IPS-NIHi7 (cell line): ENCODE data around the gene TSHZ2.
"Not testable (repeated sequence)": the region's sequence is repeated elsewhere in the genome, so short reads cannot be mapped to it uniquely, and the experiment has no call there.

Experiments used
- DNase-seq: peaks from one replicate; pipeline ENCODE4 v3.0.0; 2012; ENCODE audit warnings: mixed read lengths; ENCODE audit errors: extremely low spot score

Gene TSHZ2

DNA sequence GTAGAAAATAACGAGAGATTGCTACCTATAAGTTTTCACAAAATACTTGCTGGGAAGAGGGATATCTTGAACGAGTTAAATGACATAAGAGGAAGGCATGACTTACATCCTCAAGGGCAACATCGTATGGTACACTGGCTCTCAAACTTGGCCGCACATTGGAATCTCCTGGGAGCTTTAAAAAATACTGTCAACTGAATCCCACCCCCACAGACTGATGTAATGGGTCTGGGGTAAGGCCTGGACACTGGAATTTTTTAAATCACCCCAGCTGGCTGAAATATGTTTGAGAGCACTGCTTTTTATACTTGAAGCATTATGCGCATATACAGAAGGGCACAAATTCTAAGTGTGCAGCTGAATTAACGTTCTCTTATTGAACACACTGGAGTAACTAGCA, 8.0 kb upstream of the TSHZ2 start:
- DNase-seq = no peak

- DNase-seq = no peak
Observed at GRCh38 chr20:52965380-52965779, 6.8 kb upstream of the TSHZ2 start.

DNA sequence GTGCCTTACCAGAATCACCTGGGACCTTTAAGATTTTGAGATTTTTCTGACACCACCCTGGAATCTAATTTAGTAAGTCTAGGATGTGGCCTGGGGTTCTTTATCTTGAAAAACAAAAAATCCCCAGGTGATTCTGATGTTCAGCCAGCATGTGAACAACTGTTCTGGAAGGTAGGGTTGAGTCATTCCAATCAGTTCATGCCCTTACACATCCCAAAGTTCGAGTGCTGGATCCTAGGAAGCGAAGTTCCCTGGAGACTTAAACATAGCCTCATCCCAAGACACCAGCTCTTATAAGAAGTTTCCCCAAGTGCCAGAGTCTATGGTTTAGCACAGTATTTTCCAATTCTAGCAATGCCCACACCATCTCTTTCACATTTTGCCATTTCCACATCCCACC, 6.3 kb upstream of the TSHZ2 start:
- no peak for DNase-seq

GRCh38 chr20:52966543-52966942, 5.6 kb upstream of the TSHZ2 start:
- DNase-seq = not testable (repeated sequence)

- no peak for DNase-seq
Observed at GRCh38 chr20:52971498-52972189, 514 bp upstream of the TSHZ2 start.

- DNase-seq = peak; percentile 55
Observed at GRCh38 chr20:52972965-52973819, 1.0 kb downstream of the TSHZ2 start.

DNA sequence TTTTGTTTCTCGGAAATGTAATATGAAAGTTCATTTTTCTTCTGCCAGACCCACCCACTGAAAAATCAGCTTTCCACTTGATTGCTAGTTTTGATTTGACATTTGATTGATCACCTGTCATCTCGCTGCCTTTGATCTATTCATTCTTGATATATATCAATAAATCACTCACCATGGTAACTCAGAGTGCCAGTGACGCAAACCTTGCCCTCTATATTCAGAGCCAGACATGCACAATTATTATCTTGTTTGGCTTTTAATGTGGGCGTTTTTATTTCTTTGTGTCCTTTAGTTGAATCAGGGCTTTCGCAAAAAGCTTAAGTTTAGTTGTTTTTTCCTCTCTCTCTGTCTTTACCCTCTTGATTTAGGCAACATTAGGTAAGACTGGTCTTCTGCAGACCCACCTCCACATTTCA, 2.0 kb downstream of the TSHZ2 start:
- no peak for DNase-seq

GRCh38 chr20:52975029-52975732, 3.0 kb downstream of the TSHZ2 start:
- no peak for DNase-seq

GRCh38 chr20:52975803-52976531, 3.8 kb downstream of the TSHZ2 start:
- no peak for DNase-seq

GRCh38 chr20:52978851-52979250, 6.7 kb downstream of the TSHZ2 start:
- no peak for DNase-seq

- DNase-seq = no peak
Observed at GRCh38 chr20:52981051-52981450, 8.9 kb downstream of the TSHZ2 start.

DNA sequence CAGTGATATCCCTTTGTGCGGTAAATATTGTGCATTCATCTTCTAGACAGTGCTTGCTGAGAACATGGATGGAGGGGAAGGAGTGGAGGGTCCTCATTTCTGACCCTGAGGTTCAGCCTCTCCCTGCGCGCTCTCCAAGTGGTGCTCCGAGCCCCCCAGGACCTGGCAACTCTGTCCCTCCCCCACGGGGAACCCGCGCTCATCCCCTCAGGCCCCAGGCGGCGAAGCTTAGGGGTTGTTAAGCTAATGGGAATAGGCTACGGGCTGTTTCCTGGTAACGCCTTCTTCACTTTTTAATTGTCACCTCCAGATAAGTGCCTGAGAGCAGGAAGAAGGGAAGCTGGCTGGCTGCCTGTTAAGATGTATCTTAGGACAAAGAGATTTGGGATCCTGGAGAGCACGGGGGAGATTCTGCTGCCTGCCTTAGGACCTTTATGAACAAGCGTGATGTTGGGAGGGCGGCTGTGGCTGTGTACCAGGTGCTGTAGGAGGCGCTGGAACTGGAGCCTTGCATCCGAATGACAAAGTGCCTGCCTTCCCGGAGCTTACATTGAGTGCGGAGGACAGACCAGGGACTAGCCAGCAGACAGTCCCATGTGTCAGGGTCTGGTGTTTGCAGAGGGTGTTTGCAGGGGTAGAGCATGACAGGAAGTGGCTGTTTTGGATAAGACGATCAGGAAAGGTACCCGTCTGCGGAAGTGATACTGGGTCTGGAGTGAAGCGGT, 11.7 kb downstream of the TSHZ2 start:
- DNase-seq = peak; percentile 20

DNA sequence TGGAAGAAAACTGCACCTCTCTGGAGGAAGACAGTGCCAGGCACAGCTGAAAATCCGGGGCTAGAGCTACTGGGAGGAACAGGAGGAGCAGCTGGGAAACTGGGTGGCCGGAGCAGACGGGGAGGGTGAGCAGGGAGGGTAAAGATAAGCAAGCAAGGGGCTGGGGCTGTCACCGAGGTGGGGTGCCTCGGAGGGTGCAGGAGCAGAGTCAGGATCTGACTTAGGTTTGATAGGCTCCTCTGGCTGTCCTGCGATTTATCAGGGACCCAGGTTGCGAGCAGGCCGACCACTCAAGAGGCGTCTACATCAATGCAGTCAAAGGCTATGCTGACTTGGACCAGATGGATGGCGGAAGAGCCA, 12.3 kb downstream of the TSHZ2 start:
- DNase-seq = no peak

- DNase-seq = no peak
Observed at GRCh38 chr20:52985687-52986086, 13.5 kb downstream of the TSHZ2 start.

DNA sequence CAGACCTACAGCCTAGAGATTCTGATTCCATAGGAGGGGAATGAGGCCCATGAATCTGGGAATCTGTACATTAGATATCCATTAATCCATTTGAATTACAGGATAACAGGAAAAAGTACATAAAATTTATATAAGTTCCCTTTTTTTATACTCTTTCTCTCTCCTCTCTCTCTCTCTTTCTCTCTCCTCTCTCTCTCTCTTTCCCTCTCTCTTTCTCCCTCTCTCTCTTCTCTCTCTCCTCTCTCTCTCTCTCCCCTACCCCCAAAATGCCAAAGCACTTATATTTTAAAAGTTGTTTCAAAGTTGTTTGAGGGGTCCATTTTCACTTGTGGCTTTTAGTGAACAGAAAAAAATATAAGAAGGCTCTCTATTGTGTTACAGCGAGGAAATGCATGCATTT, 15.1 kb downstream of the TSHZ2 start:
- no peak for DNase-seq

- no peak for DNase-seq
Observed at GRCh38 chr20:52991830-52992229, 19.7 kb downstream of the TSHZ2 start.

GRCh38 chr20:52992632-52993031, 20.5 kb downstream of the TSHZ2 start:
- no peak for DNase-seq

DNA sequence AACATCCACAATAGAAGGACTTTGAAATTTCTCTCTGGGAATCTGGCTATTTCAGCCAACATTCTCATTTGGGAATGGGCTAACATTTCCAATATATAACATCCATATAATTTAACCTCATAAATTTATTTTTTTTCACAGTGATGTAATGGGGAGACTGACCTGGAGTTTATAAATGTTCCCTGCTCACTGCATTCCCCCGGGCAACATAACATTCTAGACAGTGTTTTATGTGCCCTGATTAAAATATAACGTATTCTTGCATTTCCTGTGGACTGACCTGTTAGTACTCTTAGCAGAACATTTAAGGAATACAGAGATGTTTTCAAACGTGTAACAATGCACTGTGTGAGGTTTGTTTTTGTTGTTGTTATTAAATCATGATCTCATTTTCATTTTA, 20.9 kb downstream of the TSHZ2 start:
- DNase-seq = no peak

- DNase-seq = no peak
Observed at GRCh38 chr20:52994184-52994970, 22.2 kb downstream of the TSHZ2 start.

DNA sequence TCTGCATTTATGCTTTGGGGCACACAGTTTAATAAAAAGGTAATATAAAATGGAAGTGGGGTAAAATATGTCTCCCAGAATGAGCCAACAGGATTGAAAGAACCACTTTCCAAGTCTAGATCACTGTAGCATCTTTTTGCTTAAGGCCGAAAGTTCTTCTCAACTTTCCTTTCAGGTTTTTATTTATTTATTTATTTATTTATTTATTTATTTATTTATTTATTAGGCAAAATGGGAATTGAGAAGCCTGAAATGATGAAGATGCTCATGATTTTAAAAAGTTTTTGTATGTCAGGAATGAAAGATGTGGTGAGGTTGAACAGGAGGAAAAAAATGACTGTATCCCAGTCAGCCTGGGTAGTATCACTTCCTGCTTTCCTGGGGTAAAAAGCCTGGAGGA, 24.0 kb downstream of the TSHZ2 start:
- DNase-seq = no peak

- DNase-seq = no peak
Observed at GRCh38 chr20:52996658-52997057, 24.5 kb downstream of the TSHZ2 start.
